GM12873 (cell line): ENCODE measurements around the gene PITPNM2.

ENCODE experiments used
- CTCF ChIP-seq: IDR thresholded peaks from 2 replicates; pipeline ENCODE4 v1.5.1; 2012; ENCODE audit warnings: low read depth, mild to moderate bottlenecking, moderate library complexity, low read length, control low read depth; ENCODE audit not compliant: insufficient read depth; ENCODE audit errors: missing control alignments

The PITPNM2 gene

GRCh38 chr12:123165537-123165936 lies 14.6 kb upstream of the PITPNM2 start:
- TF ChIP-seq CTCF, result no peak

- TF ChIP-seq CTCF, result no peak
Observed at GRCh38 chr12:123164710-123165261, 13.9 kb upstream of the PITPNM2 start.

GRCh38 chr12:123164222-123164621 lies 13.3 kb upstream of the PITPNM2 start:
- no peak for TF ChIP-seq CTCF

- TF ChIP-seq CTCF, result no peak
Observed at GRCh38 chr12:123163227-123163626, 12.3 kb upstream of the PITPNM2 start.

- no peak for TF ChIP-seq CTCF
Observed at GRCh38 chr12:123160801-123161487, 10.1 kb upstream of the PITPNM2 start.

- no peak for TF ChIP-seq CTCF
Observed at GRCh38 chr12:123153906-123154305, 3.0 kb upstream of the PITPNM2 start.

- TF ChIP-seq CTCF, result no peak
Observed at GRCh38 chr12:123152833-123153232, 1.9 kb upstream of the PITPNM2 start.
